Rectal smooth muscle tissue (tissue), 1 donor: ENCODE measurements around the gene PABPN1.
A peak's percentile ranks its signal among the peaks of the same experiment; 100 is the strongest.

Experiments used
- H3K27ac ChIP-seq: one replicate; pipeline ENCODE4 v1.7.0; 2013; ENCODE audit warnings: low read depth, low read length, inconsistent platforms
- H3K27me3 ChIP-seq: one replicate; pipeline ENCODE4 v1.7.0; 2013; ENCODE audit warnings: low read length; ENCODE audit not compliant: control insufficient read depth, insufficient read depth
- H3K36me3 ChIP-seq: one replicate; pipeline ENCODE4 v1.7.0; 2013; ENCODE audit warnings: low read length; ENCODE audit not compliant: control insufficient read depth, insufficient read depth
- H3K4me1 ChIP-seq: one replicate; pipeline ENCODE4 v1.7.0; 2013; ENCODE audit warnings: low read length; ENCODE audit not compliant: control insufficient read depth, insufficient read depth
- H3K4me3 ChIP-seq: one replicate; pipeline ENCODE4 v1.7.0; 2013; ENCODE audit warnings: low read length
- H3K9ac ChIP-seq: one replicate; pipeline ENCODE4 v1.7.0; 2013; ENCODE audit warnings: low read length

Gene PABPN1

GRCh38 chr14:23349156-23349845 lies 28.0 kb downstream of the PABPN1 start:
- peaks cover 4% of the 10 kb centered on the region for H3K27me3 ChIP-seq
- H3K36me3 ChIP-seq, result no peaks in the 10 kb centered on the region
- H3K4me3 ChIP-seq, result no peak overlapping the region
- H3K27ac ChIP-seq, result no peak overlapping the region
- H3K4me1 ChIP-seq, result peaks cover 4% of the 10 kb centered on the region
- no peak overlapping the region for H3K9ac ChIP-seq

- H3K4me3 ChIP-seq, result peak overlapping the region; percentile 71
- peak overlapping the region; percentile 49 for H3K27ac ChIP-seq
- no peak overlapping the region for H3K9ac ChIP-seq
Observed at GRCh38 chr14:23351681-23352505, 30.6 kb downstream of the PABPN1 start.

GRCh38 chr14:23352506-23353432 lies 31.5 kb downstream of the PABPN1 start, which contains the start of gene SLC22A17:
SLC22A17 (minus strand) TSS chr14:23352887.
- peak within 1 kb of the TSS; percentile 52 for H3K27ac ChIP-seq
- H3K27me3 ChIP-seq, result peaks cover 4% of the 10 kb centered on the region
- no peaks in the 10 kb centered on the region for H3K36me3 ChIP-seq
- peak within 1 kb of the TSS; percentile 71 for H3K4me3 ChIP-seq
- peaks cover 4% of the 10 kb centered on the region for H3K4me1 ChIP-seq
- H3K9ac ChIP-seq, result no peak within 1 kb of the TSS

More at GRCh38 chr14:23351681-23352505, 30.6 kb downstream of the PABPN1 start:
- Histone ChIP-seq H3K4me1 (peaks cover 4% of the 10 kb centered on the region), H3K36me3 (no peaks in the 10 kb centered on the region), H3K27me3 (peaks cover 4% of the 10 kb centered on the region)

GRCh38 chr14:23353433-23353780 lies 32.1 kb downstream of the PABPN1 start:
- Histone ChIP-seq H3K9ac (no peak overlapping the region), H3K27me3 (peaks cover 4% of the 10 kb centered on the region), H3K27ac (no peak overlapping the region), H3K4me3 (no peak overlapping the region), H3K36me3 (no peaks in the 10 kb centered on the region), H3K4me1 (peaks cover 4% of the 10 kb centered on the region)

GRCh38 chr14:23354990-23355389 lies 33.7 kb downstream of the PABPN1 start:
- Histone ChIP-seq H3K4me1 (peaks cover 4% of the 10 kb centered on the region), H3K36me3 (no peaks in the 10 kb centered on the region), H3K27me3 (peaks cover 4% of the 10 kb centered on the region), H3K9ac (no peak overlapping the region), H3K27ac (no peak overlapping the region), H3K4me3 (no peak overlapping the region)

GRCh38 chr14:23355871-23356435 lies 34.7 kb downstream of the PABPN1 start:
- Histone ChIP-seq H3K4me1 (peaks cover 4% of the 10 kb centered on the region), H3K9ac (no peak overlapping the region), H3K4me3 (no peak overlapping the region), H3K27me3 (peaks cover 4% of the 10 kb centered on the region), H3K27ac (no peak overlapping the region), H3K36me3 (no peaks in the 10 kb centered on the region)

GRCh38 chr14:23356662-23357061 lies 35.4 kb downstream of the PABPN1 start:
- Histone ChIP-seq H3K27ac (no peak overlapping the region), H3K9ac (no peak overlapping the region), H3K36me3 (no peaks in the 10 kb centered on the region), H3K27me3 (peaks cover 2% of the 10 kb centered on the region), H3K4me1 (peaks cover 4% of the 10 kb centered on the region), H3K4me3 (no peak overlapping the region)

GRCh38 chr14:23357261-23357660 lies 36.0 kb downstream of the PABPN1 start:
- Histone ChIP-seq H3K27ac (no peak overlapping the region), H3K27me3 (no peaks in the 10 kb centered on the region), H3K36me3 (no peaks in the 10 kb centered on the region), H3K4me1 (peaks cover 2% of the 10 kb centered on the region), H3K4me3 (no peak overlapping the region), H3K9ac (no peak overlapping the region)

- Histone ChIP-seq H3K9ac (no peak overlapping the region), H3K4me3 (no peak overlapping the region), H3K4me1 (peaks cover 2% of the 10 kb centered on the region), H3K36me3 (no peaks in the 10 kb centered on the region), H3K27ac (peak overlapping the region; percentile 12), H3K27me3 (no peaks in the 10 kb centered on the region)
Observed at GRCh38 chr14:23358042-23358441, 36.8 kb downstream of the PABPN1 start.

GRCh38 chr14:23358553-23359166 lies 37.4 kb downstream of the PABPN1 start:
- Histone ChIP-seq H3K9ac (no peak overlapping the region), H3K36me3 (no peaks in the 10 kb centered on the region), H3K4me1 (peaks cover 4% of the 10 kb centered on the region), H3K27me3 (no peaks in the 10 kb centered on the region), H3K4me3 (no peak overlapping the region), H3K27ac (peak overlapping the region; percentile 12)

GRCh38 chr14:23359167-23359626 lies 37.9 kb downstream of the PABPN1 start:
- Histone ChIP-seq H3K4me1 (peaks cover 9% of the 10 kb centered on the region), H3K36me3 (no peaks in the 10 kb centered on the region), H3K4me3 (no peak overlapping the region), H3K27me3 (peaks cover 1% of the 10 kb centered on the region), H3K27ac (no peak overlapping the region), H3K9ac (no peak overlapping the region)
